Measurements from ENCODE around the gene TPMT. TPM values are rescaled to one million over a fixed set of nuclear protein-coding genes. Genes with fewer than 3 reads are reported as not detected.

TPMT gene
- total and polyA plus RNA-seq, 4 donors: 10.3 to 28.6 (median 25.7) TPM

DNA sequence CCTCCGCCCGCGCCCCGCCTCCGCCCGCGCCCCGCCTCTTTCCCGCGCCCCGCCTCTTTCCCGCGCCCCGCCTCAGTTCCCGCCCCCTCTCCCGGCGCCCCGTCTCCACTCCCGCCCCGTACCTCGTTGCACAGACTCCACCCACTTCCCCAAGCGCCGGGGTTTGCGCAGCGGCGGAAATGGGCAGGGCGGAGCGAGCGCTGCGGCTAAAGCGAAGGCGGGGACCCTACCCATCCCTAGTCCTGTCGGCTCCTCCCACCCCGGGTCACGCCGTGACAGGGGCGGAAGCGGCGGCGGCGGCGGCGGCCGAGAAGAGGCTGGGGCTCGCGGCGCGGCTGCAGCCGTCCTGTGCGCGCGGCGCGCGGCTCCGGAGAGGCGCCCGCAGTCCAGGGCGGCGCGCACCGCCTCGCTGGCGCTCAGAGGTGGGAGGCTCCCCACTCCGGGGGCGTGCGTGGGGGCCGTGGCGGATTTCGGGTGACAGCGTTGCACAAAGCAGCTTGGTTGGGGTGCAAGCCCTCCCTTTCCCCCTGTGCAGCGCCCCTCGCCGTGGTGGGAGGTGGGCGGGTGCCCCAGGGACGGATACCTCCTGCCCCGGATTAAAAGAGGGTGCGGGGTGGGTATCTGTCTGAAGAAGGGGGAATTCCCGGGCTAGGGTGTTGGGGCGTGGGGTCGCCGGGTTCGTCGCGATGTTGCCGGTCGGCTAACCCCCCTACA, 430 bp upstream of the TPMT start, which contains the start of gene KDM1B (continued):
- TF ChIP-seq, protein P1, sequence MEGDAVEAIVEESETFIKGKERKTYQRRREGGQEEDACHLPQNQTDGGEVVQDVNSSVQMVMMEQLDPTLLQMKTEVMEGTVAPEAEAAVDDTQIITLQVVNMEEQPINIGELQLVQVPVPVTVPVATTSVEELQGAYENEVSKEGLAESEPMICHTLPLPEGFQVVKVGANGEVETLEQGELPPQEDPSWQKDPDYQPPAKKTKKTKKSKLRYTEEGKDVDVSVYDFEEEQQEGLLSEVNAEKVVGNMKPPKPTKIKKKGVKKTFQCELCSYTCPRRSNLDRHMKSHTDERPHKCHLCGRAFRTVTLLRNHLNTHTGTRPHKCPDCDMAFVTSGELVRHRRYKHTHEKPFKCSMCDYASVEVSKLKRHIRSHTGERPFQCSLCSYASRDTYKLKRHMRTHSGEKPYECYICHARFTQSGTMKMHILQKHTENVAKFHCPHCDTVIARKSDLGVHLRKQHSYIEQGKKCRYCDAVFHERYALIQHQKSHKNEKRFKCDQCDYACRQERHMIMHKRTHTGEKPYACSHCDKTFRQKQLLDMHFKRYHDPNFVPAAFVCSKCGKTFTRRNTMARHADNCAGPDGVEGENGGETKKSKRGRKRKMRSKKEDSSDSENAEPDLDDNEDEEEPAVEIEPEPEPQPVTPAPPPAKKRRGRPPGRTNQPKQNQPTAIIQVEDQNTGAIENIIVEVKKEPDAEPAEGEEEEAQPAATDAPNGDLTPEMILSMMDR (IDR thresholded peaks at IDR 0.05; ENCODE audit: low read depth, low read length, missing input control): peak; percentile 7
- no peak for TF ChIP-seq ATF3 (IDR thresholded peaks at IDR 0.05)
- TF ChIP-seq FOXA1 (IDR thresholded peaks at IDR 0.05): peak; percentile 62
- TF ChIP-seq NR2F2 (IDR thresholded peaks at IDR 0.05): no peak
- peak; percentile 25 to 77 for TF ChIP-seq EGR1 (IDR thresholded peaks at IDR 0.05; ENCODE audit: low read depth in 2 of 2)
- no peak for TF ChIP-seq JUND (IDR thresholded peaks at IDR 0.05)
- TF ChIP-seq RXRA (IDR thresholded peaks at IDR 0.05): no peak
- peak; percentile 82 for TF ChIP-seq SP1 (IDR thresholded peaks at IDR 0.05)

- H3K27me3 ChIP-seq (ENCODE audit: control insufficient read depth in 4 of 4, insufficient read depth in 4 of 4, low read length in 3 of 4): no peaks in the 10 kb centered on the region
- peak overlapping the region; percentile 86 to 97 for H3K27ac ChIP-seq (ENCODE audit: low read depth in 1 of 2, low read length in 2 of 2)
- H3K9me3 ChIP-seq (ENCODE audit: control insufficient read depth in 4 of 4, low read length in 3 of 4): no peaks in the 10 kb centered on the region
- H3K4me1 ChIP-seq (ENCODE audit: control insufficient read depth in 4 of 4, insufficient read depth in 4 of 4, low read length in 3 of 4): peaks cover 2 to 31% (median 21%) of the 10 kb centered on the region in 4 donors
- H3K36me3 ChIP-seq (ENCODE audit: control insufficient read depth in 4 of 4, insufficient read depth in 3 of 4, low read depth in 1 of 4, low read length in 3 of 4): peaks cover 0 to 7% (median 4%) of the 10 kb centered on the region in 4 donors
- no peak for DNase-seq (ENCODE audit: low spot score)
- TF ChIP-seq RAD21 (IDR thresholded peaks at IDR 0.05): peak in 1 of 2 donors; percentile 14
- TF ChIP-seq FOXA2 (IDR thresholded peaks at IDR 0.05): peak; percentile 41
- peak in 1 of 2 donors; percentile 15 for TF ChIP-seq GABPA (IDR thresholded peaks at IDR 0.05 in 1 of 2, conservative IDR thresholded peaks at IDR 0.05 in 1 of 2)
- TF ChIP-seq JUND (IDR thresholded peaks at IDR 0.05): no peak
- TF ChIP-seq NR2F2 (IDR thresholded peaks at IDR 0.05): no peak
- TF ChIP-seq REST (IDR thresholded peaks at IDR 0.05): peak; percentile 96
- no peak for TF ChIP-seq HNF4G (IDR thresholded peaks at IDR 0.05)
- TF ChIP-seq ZBTB33 (IDR thresholded peaks at IDR 0.05): no peak
- TF ChIP-seq MAX (IDR thresholded peaks at IDR 0.05): no peak
- no peak for TF ChIP-seq ATF3 (IDR thresholded peaks at IDR 0.05)
- TF ChIP-seq, protein P1 (IDR thresholded peaks at IDR 0.05; ENCODE audit: low read depth, low read length, missing input control): no peak
- TF ChIP-seq SP1 (IDR thresholded peaks at IDR 0.05): peak; percentile 66
- TF ChIP-seq EGR1 (IDR thresholded peaks at IDR 0.05; ENCODE audit: low read depth in 2 of 2): peak in 1 of 2 donors; percentile 2
- TF ChIP-seq HNF4A (conservative IDR thresholded peaks at IDR 0.05): peak in 1 of 2 donors; percentile 36
- peak; percentile 72 for TF ChIP-seq YY1 (IDR thresholded peaks at IDR 0.05)
- TF ChIP-seq FOXA1 (IDR thresholded peaks at IDR 0.05): no peak
- TF ChIP-seq RXRA (IDR thresholded peaks at IDR 0.05): peak; percentile 29 to 43
- TF ChIP-seq TAF1 (conservative IDR thresholded peaks at IDR 0.05): peak; percentile 96
- H3K4me3 ChIP-seq (ENCODE audit: low read depth in 1 of 3, low read length in 3 of 3): peak overlapping the region; percentile 61 to 79 (median 77)
- peak overlapping the region; percentile 97 for H3K9ac ChIP-seq (ENCODE audit: low read depth in 1 of 2, low read length in 2 of 2)
These were observed 1.6 kb downstream of the TPMT start for GRCh38 chr6:18153311-18153703.

Measured in liver (tissue), 9 donors.